Measurements from ENCODE around the gene ZNF480. TPM values are rescaled to one million over a fixed set of nuclear protein-coding genes. Genes with fewer than 3 reads are reported as not detected.

Gene ZNF480
- 11.0 and 14.1 TPM in 2 replicates for polyA plus RNA-seq (2011; rRNA removed)
- polyA plus RNA-seq (2012; cell fraction: cytosol; rRNA removed), result 2.0 and 2.2 TPM in 2 replicates
- 0.82 and 0.91 TPM in 2 replicates for polyA plus RNA-seq (2012; cell fraction: nucleus; rRNA removed)
- 62.7 to 68.5 TPM (median 63.6 TPM) in 3 replicates for polyA plus RNA-seq (2017; fragmentation: RNase III; extraction: RNeasy Plus Mini Kit Qiagen cat#74134 plus additional on column Dnase treatment)
- polyA minus RNA-seq (2011; rRNA and poly(A)+ RNA removed), result 4.0 and 4.1 TPM in 2 replicates

DNA sequence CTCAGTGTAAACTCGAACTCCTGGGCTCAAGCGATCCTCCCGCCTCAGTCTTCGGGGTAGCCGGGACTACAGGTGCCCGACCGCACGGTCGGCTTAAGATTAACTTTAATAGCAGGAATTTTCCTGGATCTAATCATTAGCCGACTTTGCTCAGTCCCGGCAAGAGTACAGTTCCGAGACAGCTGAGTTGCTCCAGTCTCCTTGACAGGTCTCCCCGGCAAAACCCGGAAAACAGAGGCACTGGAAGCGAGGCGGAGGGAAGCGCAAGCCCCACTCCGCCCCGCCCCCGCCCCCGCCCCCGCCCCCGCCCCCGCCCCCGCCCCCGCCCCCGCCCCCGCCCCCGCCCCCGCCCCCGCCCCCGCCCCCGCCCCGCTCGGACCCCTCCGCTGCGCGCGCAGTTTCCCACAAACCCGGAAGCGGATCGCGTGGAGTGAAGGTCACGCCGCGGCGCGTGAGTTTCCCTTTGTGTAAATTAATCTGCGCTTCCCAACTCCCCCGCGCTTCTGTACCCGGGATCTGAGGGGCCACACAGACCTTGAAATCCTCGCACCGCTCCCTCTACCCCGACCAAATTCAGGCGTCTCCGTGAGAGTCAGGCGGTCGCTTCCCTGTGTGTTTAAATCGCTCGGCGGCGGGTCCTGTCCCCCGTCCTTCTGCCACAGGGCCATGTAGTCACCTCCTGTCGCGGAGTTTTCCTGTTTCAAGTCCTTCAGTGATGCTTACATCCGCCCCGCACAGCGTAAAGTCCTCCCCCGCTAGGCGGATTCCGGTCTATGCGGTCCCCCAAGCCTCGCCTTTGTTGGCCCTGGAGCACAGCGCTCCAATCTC is at the start of gene ZNF480:
TSS of gene ZNF480 (plus strand) at position 397 of the 828 bp plus-strand sequence. CDS start 3,244 bp downstream, outside the sequence.
- Histone ChIP-seq H3K27ac (peak within 1 kb of the TSS; percentile 78 to 95), H3K4me2 (peak within 1 kb of the TSS; percentile 97), H3K4me3 (peak within 1 kb of the TSS; percentile 71), H3K4me1 (no peaks in the 10 kb centered on the region), H3K9me3 (peaks cover 82% of the 10 kb centered on the region)
- FAIRE-seq, result no peak
- TF ChIP-seq RARB (CRISPR knock-in tag; IDR thresholded peaks at IDR 0.05) (no peak), MAX (IDR thresholded peaks at IDR 0.05) (peak; percentile 75), JUNB (IDR thresholded peaks at IDR 0.05) (no peak), JUN (IDR thresholded peaks at IDR 0.05) (peak; percentile 48 to 62; a peak in 4 of 5 replicates), TP53 (CRISPR knock-in tag; IDR thresholded peaks at IDR 0.05) (no peak), SREBF2 (IDR thresholded peaks at IDR 0.05) (no peak), HOXB13 (CRISPR knock-in tag; IDR thresholded peaks at IDR 0.05; ENCODE audit: low read depth) (0 out of 2 replicates have a peak, but pooled peaks have one; percentile 19), CHD2 (IDR thresholded peaks at IDR 0.05; ENCODE audit: low read length, partially characterized antibody) (no peak), ESRRA (IDR thresholded peaks at IDR 0.05; ENCODE audit: borderline replicate concordance, low read length) (no peak), TFCP2L1 (CRISPR knock-in tag; IDR thresholded peaks at IDR 0.05) (no peak), ZFP36 (IDR thresholded peaks at IDR 0.05; ENCODE audit: borderline replicate concordance, partially characterized antibody) (no peak), ZSCAN20 (CRISPR knock-in tag; IDR thresholded peaks at IDR 0.05) (no peak), PHF8 (IDR thresholded peaks at IDR 0.05; ENCODE audit: borderline replicate concordance, low read depth) (peak; percentile 84), E2F6 (IDR thresholded peaks at IDR 0.05; ENCODE audit: borderline replicate concordance, low read depth) (peak; percentile 23; the same call in 1 of the 2 replicates), CEBPB (IDR thresholded peaks at IDR 0.05) (no peak), POLR2A (IDR thresholded peaks at IDR 0.05; ENCODE audit: low read length) (peak; percentile 81)
- TF ChIP-seq, protein P1, sequence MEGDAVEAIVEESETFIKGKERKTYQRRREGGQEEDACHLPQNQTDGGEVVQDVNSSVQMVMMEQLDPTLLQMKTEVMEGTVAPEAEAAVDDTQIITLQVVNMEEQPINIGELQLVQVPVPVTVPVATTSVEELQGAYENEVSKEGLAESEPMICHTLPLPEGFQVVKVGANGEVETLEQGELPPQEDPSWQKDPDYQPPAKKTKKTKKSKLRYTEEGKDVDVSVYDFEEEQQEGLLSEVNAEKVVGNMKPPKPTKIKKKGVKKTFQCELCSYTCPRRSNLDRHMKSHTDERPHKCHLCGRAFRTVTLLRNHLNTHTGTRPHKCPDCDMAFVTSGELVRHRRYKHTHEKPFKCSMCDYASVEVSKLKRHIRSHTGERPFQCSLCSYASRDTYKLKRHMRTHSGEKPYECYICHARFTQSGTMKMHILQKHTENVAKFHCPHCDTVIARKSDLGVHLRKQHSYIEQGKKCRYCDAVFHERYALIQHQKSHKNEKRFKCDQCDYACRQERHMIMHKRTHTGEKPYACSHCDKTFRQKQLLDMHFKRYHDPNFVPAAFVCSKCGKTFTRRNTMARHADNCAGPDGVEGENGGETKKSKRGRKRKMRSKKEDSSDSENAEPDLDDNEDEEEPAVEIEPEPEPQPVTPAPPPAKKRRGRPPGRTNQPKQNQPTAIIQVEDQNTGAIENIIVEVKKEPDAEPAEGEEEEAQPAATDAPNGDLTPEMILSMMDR (IDR thresholded peaks at IDR 0.05), result no peak
- TF ChIP-seq, protein P2, sequence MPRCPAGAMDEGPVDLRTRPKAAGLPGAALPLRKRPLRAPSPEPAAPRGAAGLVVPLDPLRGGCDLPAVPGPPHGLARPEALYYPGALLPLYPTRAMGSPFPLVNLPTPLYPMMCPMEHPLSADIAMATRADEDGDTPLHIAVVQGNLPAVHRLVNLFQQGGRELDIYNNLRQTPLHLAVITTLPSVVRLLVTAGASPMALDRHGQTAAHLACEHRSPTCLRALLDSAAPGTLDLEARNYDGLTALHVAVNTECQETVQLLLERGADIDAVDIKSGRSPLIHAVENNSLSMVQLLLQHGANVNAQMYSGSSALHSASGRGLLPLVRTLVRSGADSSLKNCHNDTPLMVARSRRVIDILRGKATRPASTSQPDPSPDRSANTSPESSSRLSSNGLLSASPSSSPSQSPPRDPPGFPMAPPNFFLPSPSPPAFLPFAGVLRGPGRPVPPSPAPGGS (IDR thresholded peaks at IDR 0.05), result peak; percentile 60; the same call in 2 of the 3 replicates
- CTCF ChIA-PET, result no interaction called here
- peak; percentile 63 to 82 for DNase-seq (ENCODE audit: low read depth in 1 of 2, low spot score in 1 of 2)
- ATAC-seq, result peak; percentile 90
- POLR2A ChIA-PET, result no interaction called here
- 2% methylated on average over 42 of the region's 75 CpGs for WGBS (ENCODE audit: missing lambda C conversion rate)

DNA sequence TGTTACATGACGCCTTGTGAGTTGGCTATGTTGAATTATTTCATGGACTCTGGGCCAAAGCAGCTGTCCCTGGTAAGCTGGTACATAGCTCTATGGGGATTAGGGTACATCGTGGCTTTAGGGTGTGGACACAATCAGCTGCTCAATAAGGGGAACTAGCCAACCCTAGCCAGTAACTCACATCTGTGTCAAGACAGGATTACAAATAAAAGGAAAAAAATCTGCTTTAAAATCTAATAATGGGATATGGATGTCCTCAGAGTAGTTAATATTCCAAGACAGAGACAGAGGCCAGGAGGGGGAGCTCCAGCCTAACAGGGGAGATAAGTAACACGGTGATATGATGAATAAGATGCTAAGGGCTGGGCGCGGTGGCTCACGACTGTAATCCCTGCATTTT is 48.7 kb upstream of the ZNF480 start:
- ATAC-seq, result no peak
- Histone ChIP-seq H3K9me3 (peaks cover 51% of the 10 kb centered on the region), H3K4me2 (no peak overlapping the region), H3K4me1 (no peaks in the 10 kb centered on the region), H3K4me3 (no peak overlapping the region), H3K27ac (no peak overlapping the region)
- POLR2A ChIA-PET, result no interaction called here
- CTCF ChIA-PET, result interaction anchor here (0.6 to 1.2 kb wide), 2 partner anchors 16 to 188 kb away, joined by 3 to 4 read pairs; no protein-coding TSS in a partner anchor
- FAIRE-seq, result no peak
- DNase-seq (ENCODE audit: low read depth in 1 of 2, low spot score in 1 of 2), result no peak
- TF ChIP-seq RAD21 (conservative IDR thresholded peaks at IDR 0.05 in 1 of 2, IDR thresholded peaks at IDR 0.05 in 1 of 2) (peak in 1 of 2 experiments; percentile 39; a peak in 2 of 5 replicates), HMGXB4 (CRISPR knock-in tag; IDR thresholded peaks at IDR 0.05; ENCODE audit: borderline replicate concordance) (no peak)
- WGBS (ENCODE audit: missing lambda C conversion rate), result 17% methylated on average over 6 of the region's 6 CpGs
